ENCODE measurements around the gene PDE12. TPM values are rescaled to one million over a fixed set of nuclear protein-coding genes. Genes with fewer than 3 reads are reported as not detected.

The PDE12 gene, protein sequence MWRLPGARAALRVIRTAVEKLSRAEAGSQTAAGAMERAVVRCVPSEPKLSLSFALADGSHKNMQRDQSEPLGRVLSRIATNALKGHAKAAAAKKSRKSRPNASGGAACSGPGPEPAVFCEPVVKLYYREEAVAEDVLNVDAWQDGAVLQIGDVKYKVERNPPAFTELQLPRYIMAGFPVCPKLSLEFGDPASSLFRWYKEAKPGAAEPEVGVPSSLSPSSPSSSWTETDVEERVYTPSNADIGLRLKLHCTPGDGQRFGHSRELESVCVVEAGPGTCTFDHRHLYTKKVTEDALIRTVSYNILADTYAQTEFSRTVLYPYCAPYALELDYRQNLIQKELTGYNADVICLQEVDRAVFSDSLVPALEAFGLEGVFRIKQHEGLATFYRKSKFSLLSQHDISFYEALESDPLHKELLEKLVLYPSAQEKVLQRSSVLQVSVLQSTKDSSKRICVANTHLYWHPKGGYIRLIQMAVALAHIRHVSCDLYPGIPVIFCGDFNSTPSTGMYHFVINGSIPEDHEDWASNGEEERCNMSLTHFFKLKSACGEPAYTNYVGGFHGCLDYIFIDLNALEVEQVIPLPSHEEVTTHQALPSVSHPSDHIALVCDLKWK
- total RNA-seq = 10 to 100 TPM; 20.6 to 38.7 TPM

DNA sequence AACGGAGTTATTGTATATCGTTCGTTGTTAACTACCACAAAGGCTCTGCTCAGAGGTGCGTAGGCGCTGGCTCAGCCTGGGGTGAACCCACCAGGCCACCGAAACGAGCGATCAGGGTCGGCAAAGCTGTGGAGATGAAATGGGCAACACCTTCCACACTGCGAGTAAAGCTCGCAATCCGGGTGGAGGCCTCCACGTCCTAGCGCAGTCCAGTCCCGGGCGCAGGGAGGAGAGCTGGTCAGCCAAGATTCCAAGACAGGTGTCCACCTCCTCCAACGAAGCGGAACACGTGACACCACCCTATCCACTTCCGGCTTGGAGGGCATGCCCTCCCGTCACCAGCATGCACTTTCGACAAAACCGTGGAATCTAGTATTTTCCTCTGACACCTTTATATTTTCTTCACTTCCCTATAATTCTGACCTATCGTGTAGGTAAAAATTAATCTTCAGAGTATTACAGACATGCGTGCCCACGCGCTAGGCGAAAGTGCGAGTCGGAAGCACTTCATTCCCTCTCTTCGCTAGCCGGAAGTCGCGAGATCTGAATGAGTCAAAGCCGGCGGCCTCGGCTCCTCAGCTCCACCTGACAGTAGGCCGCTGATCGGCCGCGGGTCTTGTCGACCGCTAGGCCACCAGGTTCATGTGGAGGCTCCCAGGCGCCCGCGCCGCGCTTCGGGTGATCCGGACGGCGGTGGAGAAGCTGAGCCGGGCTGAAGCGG is at the start of gene PDE12:
PDE12 (plus strand) TSS at position 537 of the 721 bp plus-strand sequence; CDS start at position 643, 106 bp downstream.
- TF ChIP-seq, protein P1, sequence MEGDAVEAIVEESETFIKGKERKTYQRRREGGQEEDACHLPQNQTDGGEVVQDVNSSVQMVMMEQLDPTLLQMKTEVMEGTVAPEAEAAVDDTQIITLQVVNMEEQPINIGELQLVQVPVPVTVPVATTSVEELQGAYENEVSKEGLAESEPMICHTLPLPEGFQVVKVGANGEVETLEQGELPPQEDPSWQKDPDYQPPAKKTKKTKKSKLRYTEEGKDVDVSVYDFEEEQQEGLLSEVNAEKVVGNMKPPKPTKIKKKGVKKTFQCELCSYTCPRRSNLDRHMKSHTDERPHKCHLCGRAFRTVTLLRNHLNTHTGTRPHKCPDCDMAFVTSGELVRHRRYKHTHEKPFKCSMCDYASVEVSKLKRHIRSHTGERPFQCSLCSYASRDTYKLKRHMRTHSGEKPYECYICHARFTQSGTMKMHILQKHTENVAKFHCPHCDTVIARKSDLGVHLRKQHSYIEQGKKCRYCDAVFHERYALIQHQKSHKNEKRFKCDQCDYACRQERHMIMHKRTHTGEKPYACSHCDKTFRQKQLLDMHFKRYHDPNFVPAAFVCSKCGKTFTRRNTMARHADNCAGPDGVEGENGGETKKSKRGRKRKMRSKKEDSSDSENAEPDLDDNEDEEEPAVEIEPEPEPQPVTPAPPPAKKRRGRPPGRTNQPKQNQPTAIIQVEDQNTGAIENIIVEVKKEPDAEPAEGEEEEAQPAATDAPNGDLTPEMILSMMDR (IDR thresholded peaks at IDR 0.05) = no peak
- ATAC-seq (ENCODE audit: insufficient number of reproducible peaks, low FRiP score, low read depth) (peak; percentile 97), DNase-seq (ENCODE audit: low spot score) (peak; percentile 67)
- H3K9me3 ChIP-seq = no peaks in the 10 kb centered on the region
- peak within 1 kb of the TSS; percentile 79 to 89 for H3K27ac ChIP-seq
- H3K4me3 ChIP-seq = peak within 1 kb of the TSS; percentile 78
- H3K36me3 ChIP-seq = no peaks in the 10 kb centered on the region
- no peaks in the 10 kb centered on the region for H3K27me3 ChIP-seq (replicated peaks; ENCODE audit: insufficient read depth)
- peaks cover 24 to 31% of the 10 kb centered on the region in 2 donors for H3K4me1 ChIP-seq (ENCODE audit: control insufficient read depth in 1 of 2, low read depth in 2 of 2)

DNA sequence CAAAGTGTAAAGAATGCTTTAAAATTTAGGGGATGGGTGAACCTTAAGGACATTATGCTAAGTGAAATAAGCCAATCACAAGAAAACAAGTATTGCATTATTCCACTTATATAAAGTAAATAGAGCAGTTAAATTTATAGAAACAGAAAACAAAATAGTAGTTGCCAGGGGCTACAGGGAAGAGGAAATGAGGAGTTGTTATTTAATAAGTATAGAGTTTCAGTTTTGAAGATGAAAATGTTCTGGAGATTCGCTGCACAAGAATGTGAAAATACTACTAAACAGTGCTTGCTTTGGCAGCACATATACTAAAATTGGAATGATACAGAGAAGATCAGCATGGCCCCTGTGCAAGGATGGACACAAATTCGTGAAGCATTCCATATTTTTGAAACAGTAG is 43.9 kb upstream of the PDE12 start:
- Histone ChIP-seq H3K36me3 (no peaks in the 10 kb centered on the region), H3K9me3 (no peaks in the 10 kb centered on the region), H3K27ac (no peak overlapping the region), H3K4me3 (no peak overlapping the region), H3K4me1 (ENCODE audit: control insufficient read depth in 1 of 2, low read depth in 2 of 2) (no peaks in the 10 kb centered on the region), H3K27me3 (replicated peaks; ENCODE audit: insufficient read depth) (no peaks in the 10 kb centered on the region)
- DNase-seq (ENCODE audit: low spot score) (no peak), ATAC-seq (ENCODE audit: insufficient number of reproducible peaks, low FRiP score, low read depth) (no peak)
- TF ChIP-seq, protein P1 (IDR thresholded peaks at IDR 0.05) = no peak

DNA sequence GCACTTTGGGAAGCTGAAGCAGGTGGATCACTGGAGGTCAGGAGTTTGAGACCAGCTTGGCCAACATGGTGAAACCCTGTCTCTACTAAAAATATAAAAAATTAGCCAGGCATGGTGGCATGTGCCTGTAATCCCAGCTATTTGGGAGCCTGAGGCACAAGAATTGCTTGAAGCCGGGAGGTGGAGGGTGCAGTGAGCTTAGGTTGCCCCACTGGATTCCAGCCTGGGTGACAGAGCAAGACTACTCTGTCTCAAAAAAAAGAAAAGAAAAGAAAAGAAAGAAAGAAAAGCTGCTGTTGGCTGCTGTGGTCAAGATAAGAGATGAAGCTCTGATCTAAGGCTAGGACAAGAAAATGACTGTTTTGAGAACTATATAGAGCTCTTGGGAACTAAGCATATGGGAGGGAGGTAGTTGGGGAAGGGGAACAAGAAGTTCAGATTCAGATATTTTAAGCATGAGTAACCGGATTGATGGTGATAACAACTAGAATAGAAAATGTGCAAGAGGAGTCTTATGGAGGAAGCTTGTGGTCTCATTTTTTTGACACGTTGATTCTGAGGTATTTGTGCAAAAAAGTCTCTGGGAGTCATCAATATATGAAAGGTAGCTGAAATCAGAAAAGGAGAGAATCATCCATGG is 37.7 kb upstream of the PDE12 start:
- ATAC-seq (ENCODE audit: insufficient number of reproducible peaks, low FRiP score, low read depth) (no peak), DNase-seq (ENCODE audit: low spot score) (no peak)
- H3K4me1 ChIP-seq (ENCODE audit: control insufficient read depth in 1 of 2, low read depth in 2 of 2) = no peaks in the 10 kb centered on the region
- no peaks in the 10 kb centered on the region for H3K27me3 ChIP-seq (replicated peaks; ENCODE audit: insufficient read depth)
- H3K36me3 ChIP-seq = no peaks in the 10 kb centered on the region
- TF ChIP-seq, protein P1 (IDR thresholded peaks at IDR 0.05) = no peak
- H3K9me3 ChIP-seq = no peaks in the 10 kb centered on the region
- no peak overlapping the region for H3K4me3 ChIP-seq
- H3K27ac ChIP-seq = no peak overlapping the region

DNA sequence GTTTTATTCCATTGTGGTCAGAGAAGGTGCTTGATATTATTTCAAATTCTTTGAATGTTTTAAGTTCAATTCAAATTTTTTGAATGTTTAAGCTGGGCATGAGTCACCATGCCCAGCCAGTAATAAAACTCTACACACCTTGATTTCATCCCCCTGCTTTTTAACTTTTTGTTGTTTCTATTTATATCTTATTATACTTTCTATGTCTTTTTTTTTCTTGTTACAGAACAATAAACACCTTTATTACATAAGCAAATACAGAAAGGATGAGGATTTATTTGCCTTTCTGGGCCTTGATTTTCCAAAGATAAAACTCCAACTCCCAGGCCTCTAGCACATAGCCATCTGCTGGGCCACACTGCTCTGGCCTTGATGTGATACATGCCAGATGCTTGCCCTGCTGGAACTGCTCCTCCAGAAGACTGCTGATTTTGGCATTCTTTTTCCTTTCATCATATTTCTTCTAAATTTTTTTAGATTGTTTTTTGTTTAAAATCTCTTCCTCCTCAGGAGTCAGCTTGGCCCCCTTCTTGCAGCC is 25.9 kb upstream of the PDE12 start:
- Histone ChIP-seq H3K4me3 (no peak overlapping the region), H3K27ac (no peak overlapping the region), H3K27me3 (replicated peaks; ENCODE audit: insufficient read depth) (no peaks in the 10 kb centered on the region), H3K9me3 (no peaks in the 10 kb centered on the region), H3K4me1 (ENCODE audit: control insufficient read depth in 1 of 2, low read depth in 2 of 2) (no peaks in the 10 kb centered on the region), H3K36me3 (no peaks in the 10 kb centered on the region)
- no peak for DNase-seq (ENCODE audit: low spot score)
- TF ChIP-seq, protein P1 (IDR thresholded peaks at IDR 0.05) = no peak
- ATAC-seq (ENCODE audit: insufficient number of reproducible peaks, low FRiP score, low read depth) = no peak

Measured in thoracic aorta (tissue), 2 donors.